ENCODE results near the gene MMP24OS.
"Not testable (repeated sequence)": the region's sequence is repeated elsewhere in the genome, so short reads cannot be mapped to it uniquely, and the experiment has no call there.

Gene MMP24OS

DNA sequence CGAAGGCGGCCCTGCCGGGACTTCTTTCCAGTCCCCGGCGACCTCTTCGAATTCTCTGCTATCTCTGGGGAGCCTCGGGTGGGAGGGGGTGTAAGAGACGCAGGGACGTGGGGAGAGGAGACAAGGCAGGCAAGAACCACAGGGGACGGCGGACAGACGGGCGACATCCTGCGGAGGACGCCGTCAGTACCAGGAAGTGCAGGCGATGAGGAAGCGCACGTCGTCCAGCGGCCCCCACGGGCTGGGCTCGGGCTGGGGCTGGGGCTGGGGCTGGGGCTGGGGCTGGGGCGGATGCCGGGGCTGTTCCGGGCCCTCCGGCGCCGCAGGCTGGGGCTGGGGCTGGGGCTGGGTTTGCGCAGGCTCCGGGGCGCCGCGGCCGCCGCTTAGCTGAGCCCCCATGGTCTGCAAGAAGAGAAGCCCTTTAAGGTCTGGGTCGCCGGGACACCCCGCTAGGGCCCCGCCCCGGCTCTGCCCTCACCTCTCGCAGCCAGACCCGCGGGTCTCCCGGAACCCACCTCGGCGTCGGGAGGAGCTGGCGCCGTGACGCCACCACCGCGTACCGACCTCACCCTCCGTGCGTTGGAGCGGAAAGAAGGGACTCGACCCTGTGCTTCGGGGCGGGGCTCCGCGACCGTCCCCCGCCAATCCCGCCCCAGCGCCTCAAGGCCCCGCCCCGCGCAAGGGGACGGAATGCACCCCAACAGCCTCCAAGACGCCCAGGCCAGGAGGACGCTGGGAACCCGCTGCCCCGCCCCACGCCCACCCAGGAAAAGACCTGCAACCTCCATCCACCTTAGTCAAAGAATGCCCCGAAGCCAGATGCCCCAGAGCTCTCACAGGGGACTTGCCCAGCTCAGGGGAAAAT lies at the start of gene MMP24OS:
Gene MMP24OS, minus strand, starts transcription at position 592 of the 865 bp plus-strand sequence. Its CDS starts 193 bp downstream, at position 399.
- DNase-seq: peak; percentile 85 to 91

DNA sequence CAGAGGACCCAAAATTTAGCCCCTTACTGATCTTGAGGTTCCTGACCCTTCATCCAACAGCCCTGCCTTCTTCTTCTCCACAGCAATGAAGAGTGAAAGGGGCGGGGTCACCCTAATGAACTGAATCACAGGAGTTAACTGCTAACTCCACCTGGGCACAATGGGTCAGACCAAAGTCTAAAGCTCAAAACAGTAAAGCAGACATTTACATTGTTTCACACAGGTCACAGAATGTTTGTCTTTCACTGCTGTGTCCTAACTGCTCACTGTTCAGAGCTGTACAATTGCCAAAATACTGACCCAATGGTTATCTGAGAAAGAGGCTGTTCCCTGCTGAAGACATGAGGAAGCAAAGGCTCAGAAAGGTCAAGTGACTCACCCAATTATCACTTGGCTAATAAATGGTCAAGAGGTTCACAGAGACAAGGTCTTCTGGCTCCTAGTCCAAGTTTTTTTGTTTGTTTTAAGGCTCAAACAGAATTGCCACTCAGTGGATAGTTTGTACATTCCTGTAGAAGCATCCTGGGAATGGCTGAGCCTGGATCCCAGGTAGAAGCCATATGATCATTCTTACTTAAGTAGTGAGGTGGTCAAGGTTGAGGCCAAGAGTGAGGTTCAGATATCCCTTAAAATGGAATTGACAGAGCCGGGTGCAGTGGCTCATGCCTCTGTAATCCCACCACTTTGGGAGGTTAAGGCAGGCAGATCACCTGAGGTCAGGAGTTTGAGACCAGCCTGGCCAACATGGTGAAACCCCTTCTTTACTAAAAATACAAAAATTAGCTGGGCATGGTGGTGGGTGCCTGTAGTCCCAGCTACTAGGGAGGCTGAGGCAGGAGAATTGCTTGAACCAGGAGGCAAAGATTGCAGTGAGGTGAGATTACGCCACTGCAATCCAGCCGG lies 49.4 kb upstream of the MMP24OS start:
- DNase-seq: no peak

DNA sequence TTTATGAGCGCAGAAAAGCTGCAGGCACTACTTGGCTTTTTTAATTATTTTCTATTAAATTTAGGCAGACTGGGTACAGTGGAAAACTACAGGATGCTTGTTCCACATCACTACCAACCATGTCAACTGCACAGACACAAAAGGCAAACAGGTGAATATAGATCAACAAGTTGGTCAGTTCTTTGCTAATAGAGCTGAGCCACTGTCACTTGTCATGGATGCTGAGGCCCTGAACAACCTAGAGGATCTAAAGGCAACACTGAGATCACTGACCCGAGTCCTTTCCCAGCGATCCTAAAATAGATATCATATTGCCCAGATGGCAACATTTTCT lies 48.8 kb upstream of the MMP24OS start:
- no peak for DNase-seq

DNA sequence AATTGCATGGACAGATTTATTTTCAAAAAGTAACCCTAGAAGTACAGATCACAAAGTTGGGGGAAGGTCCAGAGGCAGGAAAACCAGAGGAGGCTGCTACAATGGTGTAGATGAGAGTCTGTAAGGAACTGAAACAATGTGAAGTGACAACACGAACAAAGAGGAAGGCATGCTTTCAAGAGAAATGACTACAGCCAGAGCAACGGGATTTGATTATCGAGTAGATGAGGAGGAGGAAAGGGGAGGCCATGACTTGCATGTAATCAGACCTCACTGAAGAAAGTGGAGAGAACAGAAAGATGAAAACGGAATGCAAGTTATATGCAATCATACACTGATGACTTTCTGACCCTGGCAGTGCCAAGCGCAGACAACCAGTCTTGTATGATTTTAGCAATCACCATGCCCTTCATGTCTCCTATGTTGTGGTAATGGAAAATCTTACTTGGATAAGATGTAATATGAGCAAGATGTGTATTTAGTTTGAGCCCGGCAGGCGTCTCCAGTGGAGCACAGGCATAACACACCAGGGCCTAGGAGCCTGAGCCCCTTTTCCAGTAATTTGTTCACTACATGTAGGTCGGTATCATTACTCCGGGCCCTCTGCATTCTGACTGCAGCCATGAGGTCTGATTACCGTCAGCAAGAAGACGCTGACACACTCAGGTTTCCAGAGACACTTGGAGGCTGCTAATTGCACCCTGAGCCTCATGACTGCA lies 48.3 kb upstream of the MMP24OS start:
- no peak for DNase-seq

DNA sequence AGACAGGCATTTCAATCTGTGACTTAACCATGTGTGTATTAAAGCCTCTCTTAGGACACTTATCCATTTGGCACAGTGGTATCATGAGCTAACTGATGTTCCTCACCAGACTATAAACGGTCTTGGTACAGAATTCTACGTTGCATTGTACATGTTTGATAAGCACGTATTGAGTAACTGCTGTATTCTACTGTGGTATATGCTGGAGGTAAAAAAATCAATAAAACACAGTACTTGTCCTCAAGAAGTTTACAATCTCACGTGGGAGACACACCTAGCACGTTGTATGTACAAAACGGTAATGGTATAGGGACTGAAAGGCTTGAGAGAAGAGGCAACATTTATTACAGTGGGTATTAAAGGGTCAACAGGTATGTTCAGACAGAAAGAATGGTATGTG lies 47.5 kb upstream of the MMP24OS start:
- no peak for DNase-seq

DNA sequence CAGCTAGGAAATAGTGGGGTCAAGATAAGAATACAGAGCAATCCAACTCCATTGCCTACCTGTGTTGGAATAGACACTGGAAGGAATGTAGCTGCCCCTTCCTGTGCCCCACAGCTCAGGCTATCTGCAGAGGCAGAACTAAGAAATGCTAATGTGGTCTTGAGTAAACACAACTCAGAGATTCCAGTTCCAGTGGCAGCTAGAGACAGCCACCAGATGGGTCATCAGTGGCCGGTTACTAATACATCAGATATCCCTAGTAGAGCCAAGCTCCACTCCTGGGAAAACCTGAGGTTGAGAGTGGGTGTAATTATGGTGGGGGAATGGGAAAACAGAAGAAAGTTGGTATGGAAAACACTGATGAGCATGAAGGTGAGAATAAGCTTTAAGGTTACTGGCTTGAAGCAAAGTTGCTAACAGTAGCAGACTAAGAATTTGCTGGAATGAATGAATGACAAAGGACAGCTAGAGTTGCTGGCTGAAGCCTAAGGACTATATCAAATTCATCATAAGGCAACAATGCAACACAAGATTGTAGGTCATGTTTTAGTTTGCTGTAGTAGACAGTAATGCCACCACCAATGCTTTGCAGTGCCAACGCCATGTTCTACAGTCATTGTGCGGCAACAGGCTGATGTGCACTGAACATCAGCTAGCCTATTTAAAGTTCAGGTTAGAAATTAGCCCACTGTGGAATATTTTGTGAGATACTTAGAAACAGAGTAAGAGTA lies 42.6 kb upstream of the MMP24OS start:
- DNase-seq: no peak

DNA sequence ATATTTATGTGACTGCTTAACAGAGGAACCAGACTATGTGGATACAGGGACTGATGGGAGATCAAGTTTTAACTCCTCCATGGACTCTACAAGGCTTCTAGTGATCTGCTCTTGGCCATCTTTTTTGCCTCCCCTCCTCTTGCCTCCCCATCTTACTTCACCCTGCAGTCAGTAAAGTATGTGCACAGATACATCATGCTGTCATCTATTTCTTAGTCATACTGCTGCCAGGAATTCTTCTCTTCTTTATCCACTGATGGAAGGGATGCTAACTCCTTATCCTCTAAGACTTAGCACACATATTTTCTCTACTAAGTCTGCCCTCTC lies 41.9 kb upstream of the MMP24OS start:
- DNase-seq: no peak

DNA sequence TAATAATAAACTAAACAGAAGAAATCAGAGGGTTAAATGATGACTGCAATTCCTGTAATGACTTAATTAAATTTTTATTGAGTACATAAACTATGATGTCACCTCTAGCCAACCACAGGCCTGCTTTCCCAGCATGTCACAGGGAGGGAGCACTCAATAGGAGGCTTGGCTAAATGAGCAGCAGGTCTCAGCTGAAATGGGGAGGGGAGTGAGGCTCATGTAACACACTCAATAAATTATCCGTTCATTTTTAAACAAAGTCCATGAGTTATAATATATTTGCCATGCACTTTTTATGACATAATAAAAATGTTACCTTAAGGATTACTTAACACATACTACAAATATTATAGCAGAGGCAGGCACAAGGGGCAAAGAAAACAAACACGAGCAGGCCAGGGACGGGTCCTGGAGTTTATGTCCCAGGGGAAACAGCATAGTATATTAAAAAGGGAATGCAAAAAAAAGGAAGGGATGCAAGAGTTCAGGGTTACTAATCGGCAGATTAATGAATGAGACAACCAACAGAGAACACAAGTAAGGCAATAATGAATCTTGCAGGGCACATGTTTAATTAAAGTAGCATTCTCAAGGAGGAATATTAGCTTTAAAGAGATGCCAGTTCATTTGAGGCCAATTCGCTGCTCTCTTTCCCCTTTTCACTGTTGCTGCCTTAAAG lies 41.4 kb upstream of the MMP24OS start:
- no peak for DNase-seq

DNA sequence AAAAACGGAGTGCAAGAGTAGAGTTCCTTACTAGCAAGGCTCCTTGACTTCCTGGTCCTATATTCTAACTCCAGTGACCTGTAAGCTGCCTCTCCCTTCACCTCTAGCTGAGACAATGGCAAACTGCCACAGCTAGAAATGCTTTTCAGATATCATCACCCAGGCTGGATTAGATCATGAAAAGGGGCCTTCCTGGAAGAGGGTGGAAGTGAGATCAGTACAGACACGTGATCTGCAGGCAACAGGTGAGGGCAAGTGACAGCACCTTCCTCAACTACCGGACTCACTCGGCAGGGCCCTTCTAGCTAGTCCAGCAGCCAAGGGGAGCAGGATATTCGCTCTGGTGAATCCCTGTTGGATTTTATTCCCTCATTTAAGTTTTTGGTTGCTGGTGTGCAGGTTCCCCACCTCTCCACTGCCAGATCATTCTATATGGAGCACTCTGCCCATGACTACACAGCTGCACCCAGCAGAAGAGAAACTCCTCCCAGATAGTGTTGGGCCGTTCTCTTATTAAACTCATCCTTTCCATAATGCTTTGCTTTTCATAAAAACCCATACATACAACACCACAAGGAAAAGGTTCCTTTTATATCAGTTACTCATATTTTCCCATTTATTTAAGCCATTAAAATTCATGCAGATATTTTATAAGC lies 40.7 kb upstream of the MMP24OS start:
- no peak for DNase-seq

DNA sequence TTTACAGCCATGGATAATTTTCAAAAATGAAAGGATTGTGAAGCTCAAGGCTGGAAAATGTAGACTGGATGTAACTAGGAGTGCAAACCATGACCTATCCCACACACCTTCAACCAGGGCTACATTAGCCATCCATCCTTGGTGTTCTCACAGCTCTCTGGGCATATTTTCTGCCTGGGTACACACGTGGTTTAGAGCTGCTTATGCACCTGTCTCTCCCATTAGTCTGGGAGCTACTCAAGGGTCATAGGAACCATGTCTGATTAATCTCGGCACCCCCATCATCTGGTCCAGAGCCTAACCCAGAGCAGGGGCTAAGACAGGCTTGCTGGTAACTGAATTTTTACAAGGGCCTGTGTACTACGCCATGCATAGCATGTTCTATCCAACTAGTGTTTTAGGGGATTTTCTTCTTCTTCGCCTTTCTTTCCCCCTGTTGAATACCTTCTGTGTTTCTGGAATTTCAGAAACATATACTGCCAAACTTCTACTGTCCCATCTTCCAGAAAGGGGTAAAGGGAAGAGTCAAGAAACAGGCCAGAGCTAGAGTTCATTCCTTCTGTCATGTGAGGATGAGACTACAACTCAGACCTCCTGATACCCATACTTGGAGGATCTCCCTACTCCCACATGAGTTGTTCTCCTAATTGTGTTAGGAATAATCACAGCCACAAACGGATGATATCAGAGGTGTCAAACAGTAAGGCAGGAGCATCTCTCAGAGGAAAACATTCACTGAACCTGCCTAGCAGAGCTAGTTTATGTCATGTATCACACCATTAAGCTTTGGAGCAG lies 39.7 kb upstream of the MMP24OS start:
- DNase-seq: no peak

DNA sequence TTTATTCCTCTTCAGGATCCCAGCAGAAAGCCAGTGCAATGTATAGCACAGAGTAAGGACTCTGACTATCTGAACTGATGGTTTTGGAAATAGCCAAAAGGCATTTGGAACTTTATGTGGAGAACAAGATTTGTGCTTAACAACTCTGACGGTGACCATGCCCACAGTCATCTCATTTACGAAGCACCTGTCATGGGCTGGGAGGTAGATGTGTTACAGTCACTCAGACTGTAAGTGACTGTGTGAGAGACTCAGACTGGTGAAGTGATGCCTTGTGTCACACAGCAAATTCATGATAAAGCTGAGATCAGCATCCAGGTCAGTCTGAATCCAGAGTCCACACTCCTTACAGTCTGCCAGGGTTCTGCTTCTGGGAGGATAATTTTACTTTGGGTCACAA lies 38.2 kb upstream of the MMP24OS start:
- DNase-seq: no peak

DNA sequence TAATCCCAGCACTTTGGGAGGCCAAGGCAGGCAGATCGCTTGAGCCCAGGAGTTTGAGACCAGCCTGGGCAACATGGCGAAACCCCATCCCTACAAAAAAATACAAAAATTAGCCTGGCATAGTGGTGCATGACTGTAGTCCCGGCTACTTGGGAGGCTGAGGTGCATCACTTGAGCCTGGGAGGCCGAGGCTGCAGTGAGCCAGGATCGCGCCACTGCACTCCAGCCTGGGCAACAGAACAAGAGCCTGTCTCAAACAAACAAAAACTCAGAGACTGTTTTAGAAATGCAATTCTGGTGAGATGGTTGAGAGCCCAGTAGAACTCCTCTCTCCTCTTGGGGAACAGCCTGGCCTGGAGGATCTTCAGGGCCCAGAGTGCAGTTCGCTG lies 37.7 kb upstream of the MMP24OS start:
- not testable (repeated sequence) for DNase-seq

DNA sequence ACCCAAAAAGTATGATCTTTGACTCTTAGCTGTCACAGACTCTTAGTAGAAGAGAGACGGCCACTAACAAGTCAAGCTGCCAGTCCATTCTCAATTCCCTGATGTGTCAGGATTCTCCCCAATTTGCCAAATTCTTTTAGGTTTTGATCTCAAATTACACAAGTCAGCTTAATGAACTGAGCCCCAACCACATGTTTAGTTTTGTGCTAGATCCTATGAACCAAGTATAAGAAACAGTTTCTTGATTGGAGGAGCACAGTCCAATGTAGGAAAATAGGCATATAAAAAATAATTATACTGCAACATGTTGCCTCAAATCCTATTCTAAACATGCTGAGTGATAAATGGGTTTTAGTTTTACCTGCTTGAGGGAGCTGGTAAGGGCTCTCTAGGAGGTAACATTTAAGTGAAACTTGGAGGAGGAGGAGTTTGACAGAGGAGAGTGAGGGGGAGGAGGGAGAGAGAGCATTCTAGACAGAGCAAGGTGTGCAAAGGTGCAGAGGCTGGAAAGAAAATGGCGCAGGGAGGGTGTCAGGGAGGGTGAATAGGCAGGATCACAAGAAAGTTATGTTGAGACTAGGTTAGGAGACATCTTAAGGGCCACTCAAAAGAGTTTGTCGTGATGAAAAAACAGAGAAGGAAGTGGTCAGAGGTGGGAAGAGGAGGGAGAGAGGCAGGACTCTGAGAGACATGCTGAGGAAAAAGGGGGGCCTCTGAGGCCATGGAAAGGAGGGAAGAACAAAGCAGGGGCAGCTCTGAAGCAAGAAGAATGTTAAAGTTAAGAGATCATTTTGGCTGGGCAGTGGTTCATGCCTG lies 37.1 kb upstream of the MMP24OS start:
- DNase-seq: no peak

DNA sequence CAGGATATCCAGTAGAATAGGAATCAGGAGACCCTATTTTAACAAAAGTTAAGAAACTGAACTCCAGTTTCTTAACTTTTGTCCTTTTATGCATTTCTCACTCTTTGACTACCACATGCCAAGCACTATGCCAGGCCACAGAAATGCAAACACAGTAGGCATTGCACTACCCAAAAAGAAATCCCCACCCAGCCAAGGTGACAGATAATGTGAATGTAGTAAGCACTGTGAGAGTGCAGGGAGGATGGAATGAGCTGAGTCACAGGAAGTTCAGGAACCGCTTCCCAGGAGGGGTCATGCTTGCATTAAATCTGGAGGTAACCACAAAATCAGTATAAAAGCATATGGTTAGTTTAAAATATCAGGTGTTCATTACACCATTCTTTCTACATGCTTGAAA lies 34.4 kb upstream of the MMP24OS start:
- no peak for DNase-seq

DNA sequence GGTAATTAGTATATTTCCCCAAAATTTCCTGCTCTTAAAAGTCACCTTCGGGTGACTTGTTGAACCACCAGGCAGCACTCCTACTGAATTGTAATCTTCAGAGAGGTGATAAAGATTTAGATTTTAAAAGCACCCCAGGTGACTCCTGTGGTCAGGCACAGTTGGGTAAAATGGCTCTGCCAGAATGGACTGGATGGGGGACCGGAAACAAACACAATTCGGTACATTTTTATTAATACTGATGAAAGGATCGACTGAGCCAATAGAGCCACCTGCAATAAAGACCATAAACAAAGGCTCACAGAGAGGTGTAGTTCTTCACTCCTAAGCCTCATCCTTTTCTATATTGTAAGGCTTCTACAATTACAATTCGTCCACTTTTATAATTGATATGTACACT lies 33.9 kb upstream of the MMP24OS start:
- DNase-seq: no peak

DNA sequence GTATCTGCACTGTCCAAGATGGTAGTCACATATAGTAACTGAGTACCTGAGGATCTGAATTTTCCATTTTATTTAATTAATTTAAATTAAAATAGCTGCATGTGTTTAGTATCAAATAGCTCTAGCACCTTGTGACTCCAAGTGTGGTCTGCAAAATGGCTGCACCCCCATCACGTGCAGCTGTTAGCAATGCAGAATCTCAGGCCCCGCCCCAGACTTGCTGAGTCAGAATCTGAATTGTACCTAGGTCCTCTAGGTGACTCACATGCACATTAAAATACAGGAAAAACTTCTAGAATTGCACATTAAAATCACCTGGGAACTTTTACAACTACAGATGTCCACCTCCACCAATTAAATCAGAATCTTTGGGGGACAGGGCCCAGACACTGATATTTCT lies 33.5 kb upstream of the MMP24OS start:
- no peak for DNase-seq

DNA sequence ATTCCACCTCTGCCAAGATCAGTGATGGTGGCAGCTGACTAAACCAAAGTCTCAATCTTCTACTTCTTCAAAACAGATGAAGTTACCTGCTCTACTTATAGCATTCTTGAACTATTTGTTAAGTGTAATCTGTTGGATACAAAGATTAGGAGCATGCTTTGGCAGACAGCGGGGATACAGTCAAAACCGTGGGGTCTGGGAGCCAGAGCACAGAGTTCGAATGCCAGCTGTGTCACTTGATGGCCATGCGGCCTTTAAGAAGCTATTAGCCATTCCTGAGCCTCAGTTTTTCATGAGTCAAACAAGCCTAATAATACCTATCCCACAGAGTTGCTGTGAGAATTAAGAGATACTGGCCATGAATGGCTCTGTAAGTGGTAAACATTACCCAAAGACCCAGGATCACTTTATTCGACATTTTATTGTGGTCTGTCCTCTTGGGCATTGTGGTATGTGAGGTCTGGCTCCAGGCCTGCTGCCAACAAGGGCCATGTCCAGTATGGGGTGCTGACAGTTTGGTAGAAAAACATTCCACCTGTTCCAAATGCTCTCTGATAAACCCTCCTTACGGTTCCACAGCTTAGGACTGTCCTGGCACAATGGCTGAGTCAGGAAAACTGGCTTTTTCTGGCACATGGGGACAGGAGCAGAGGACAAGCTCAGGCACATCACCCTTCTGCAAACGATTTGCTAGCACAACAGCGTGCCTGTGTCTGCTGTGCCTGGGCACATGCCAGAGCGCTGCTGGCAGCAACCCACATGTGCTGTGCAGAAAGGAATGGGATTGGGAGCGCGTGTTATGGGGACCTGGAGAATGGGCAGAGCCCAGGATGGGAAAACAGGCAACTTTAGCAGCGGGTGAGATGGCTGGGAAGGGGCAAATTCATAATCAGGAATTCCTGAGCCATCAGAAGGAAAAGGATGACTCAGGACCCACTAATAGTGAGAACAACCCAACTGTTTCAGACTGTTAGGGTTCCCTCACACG lies 30.0 kb upstream of the MMP24OS start:
- no peak for DNase-seq

DNA sequence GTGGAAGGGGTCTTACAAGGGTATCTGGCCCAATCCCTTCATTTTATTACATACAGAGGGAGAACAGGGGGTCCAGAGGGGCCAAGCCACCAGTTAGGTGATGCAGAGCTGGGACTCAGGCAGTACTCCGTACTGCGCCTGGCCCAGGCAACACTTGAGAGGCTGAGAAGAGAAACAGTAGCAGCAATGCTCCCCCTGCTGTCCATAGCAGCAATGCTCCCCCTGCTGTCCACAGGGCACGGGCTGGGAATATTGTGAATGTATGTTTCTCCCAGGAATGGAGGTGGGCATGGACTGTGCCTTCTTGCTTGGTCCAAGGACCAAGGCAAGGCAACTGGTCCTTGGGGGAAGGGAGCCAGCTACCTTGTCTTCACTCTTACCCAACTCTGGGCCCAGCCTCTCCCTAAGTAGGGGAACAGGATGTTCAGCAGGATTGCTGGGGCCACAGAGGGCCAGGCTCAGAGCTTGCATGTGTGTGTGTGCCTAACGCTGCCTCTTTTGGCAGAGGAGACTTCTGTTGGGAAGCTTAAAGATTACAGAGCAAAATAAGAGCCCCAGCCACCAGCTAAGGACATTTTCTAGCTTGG lies 29.1 kb upstream of the MMP24OS start:
- peak in 1 of 2 experiments; percentile 21 for DNase-seq
